Tibial nerve (tissue), 4 donors: ENCODE measurements around the gene DNAJC5.

Experiments used
- EP300 ChIP-seq, 2 donors: sonication (generic); formaldehyde crosslinking; IDR thresholded peaks; one replicate each; pipeline ENCODE4 v1.6.1; 2017; ENCODE audit warnings: antibody characterized with exemption in 2 of 2, mild to moderate bottlenecking in 1 of 2
- TF ChIP-seq, protein P1 (sequence below), 5 experiments: fragments of 200-600 bp in 3 of 5; fragments of 450-650 bp in 2 of 5; sonication (generic) in 3 of 5; IDR thresholded peaks; one replicate each; pipeline ENCODE4 v1.5.1; 2016 to 2019; ENCODE audit warnings: antibody characterized with exemption in 5 of 5, mild to moderate bottlenecking in 3 of 5, moderate library complexity in 2 of 5

DNA sequence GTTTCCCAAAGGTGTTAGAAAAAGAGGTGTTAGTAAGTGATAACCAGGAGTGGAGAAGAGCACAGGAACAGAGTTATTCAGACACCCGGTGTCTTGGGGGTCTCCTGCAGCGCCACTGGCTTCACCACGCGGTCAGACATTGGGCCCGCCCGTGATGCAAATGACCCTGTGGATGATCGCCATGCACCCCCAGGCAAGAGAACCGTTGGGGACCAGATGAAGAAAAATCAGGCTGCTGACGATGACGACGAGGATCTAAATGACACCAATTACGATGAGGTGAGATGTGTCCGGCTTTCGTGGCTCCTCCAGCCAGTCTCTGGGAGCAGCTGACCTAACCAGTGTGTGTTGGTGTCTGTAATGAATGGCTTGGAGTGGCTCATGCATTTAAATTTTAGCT lies 88.0 kb downstream of the DNAJC5 start:
- TF ChIP-seq, protein P1, sequence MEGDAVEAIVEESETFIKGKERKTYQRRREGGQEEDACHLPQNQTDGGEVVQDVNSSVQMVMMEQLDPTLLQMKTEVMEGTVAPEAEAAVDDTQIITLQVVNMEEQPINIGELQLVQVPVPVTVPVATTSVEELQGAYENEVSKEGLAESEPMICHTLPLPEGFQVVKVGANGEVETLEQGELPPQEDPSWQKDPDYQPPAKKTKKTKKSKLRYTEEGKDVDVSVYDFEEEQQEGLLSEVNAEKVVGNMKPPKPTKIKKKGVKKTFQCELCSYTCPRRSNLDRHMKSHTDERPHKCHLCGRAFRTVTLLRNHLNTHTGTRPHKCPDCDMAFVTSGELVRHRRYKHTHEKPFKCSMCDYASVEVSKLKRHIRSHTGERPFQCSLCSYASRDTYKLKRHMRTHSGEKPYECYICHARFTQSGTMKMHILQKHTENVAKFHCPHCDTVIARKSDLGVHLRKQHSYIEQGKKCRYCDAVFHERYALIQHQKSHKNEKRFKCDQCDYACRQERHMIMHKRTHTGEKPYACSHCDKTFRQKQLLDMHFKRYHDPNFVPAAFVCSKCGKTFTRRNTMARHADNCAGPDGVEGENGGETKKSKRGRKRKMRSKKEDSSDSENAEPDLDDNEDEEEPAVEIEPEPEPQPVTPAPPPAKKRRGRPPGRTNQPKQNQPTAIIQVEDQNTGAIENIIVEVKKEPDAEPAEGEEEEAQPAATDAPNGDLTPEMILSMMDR (IDR thresholded peaks at IDR 0.05) = no peak
- no peak for TF ChIP-seq EP300 (IDR thresholded peaks at IDR 0.05)
